Endothelial cell of umbilical vein (primary cell): ENCODE data around the gene CCSAP. TPM values are rescaled to one million over a fixed set of nuclear protein-coding genes. Genes with fewer than 3 reads are reported as not detected.

ENCODE experiments used
- BruUV-seq: library from RNA; stranded (reverse); fragments of 400-500 nt; replicated peaks from 2 replicates; lab custom pipeline; 2021; lab: Mats Ljungman, UMichigan
- CTCF ChIA-PET: fragments of 300-600, 350-600 bp; sonication (Branson Sonifier 250); formaldehyde crosslinking; loops from one replicate; lab custom pipeline; 2021; ENCODE audit warnings: antibody characterized with exemption, inconsistent platforms; lab: Charles Lee
- POLR2A ChIA-PET: fragments of 300-600, 350-600 bp; sonication (Branson Sonifier 250); formaldehyde crosslinking; loops from one replicate; lab custom pipeline; 2021; ENCODE audit warnings: antibody characterized with exemption, inconsistent platforms; lab: Charles Lee
- DNase-seq: peaks from one replicate; pipeline ENCODE4 v3.0.0-alpha.2; 2011; ENCODE audit warnings: low read depth, low spot score
- FAIRE-seq: peaks from 2 replicates; lab custom pipeline; 2011; peaks lifted over from hg19 to GRCh38; lab: Jason Lieb, UNC
- H2AFZ ChIP-seq: 2 replicates; pipeline ENCODE4 v1.6.0; 2012; ENCODE audit warnings: low read depth, low read length, control low read depth, inconsistent platforms
- H3K27ac ChIP-seq: 2 replicates; pipeline ENCODE4 v1.5.1; 2011; ENCODE audit warnings: low read depth, mild to moderate bottlenecking, control low read depth, low read length, moderate library complexity; ENCODE audit not compliant: insufficient read depth
- H3K27me3 ChIP-seq, 2 experiments: 2 replicates each; pipeline versions ENCODE4 v1.6.0 to v1.6.1; 2011; ENCODE audit warnings: low read length in 2 of 2, mixed read lengths in 1 of 2; ENCODE audit not compliant: control insufficient read depth in 2 of 2, insufficient read depth in 2 of 2
- H3K36me3 ChIP-seq, 2 experiments: 2 replicates in 1 of 2; 3 replicates in 1 of 2; pipeline ENCODE4 v1.5.1; 2011; ENCODE audit warnings: low read length in 2 of 2, mild to moderate bottlenecking in 1 of 2, moderate library complexity in 1 of 2; ENCODE audit not compliant: control insufficient read depth in 2 of 2, insufficient read depth in 2 of 2; ENCODE audit errors: extremely low read depth in 1 of 2
- H3K4me1 ChIP-seq: 3 replicates; pipeline ENCODE4 v1.5.1; 2011; ENCODE audit warnings: mild to moderate bottlenecking, low read length; ENCODE audit not compliant: control insufficient read depth, insufficient read depth; ENCODE audit errors: extremely low read depth
- H3K4me2 ChIP-seq: 2 replicates; pipeline ENCODE4 v1.6.1; 2011; ENCODE audit warnings: low read length, control low read depth, mixed read lengths; ENCODE audit not compliant: insufficient read depth
- H3K4me3 ChIP-seq, 3 experiments: fragments of 200-600 bp in 1 of 3; sonication (generic), shearing (Covaris generic) in 1 of 3; replicated peaks in 1 of 3; 2 replicates each; pipeline ENCODE4 v1.5.1; 2011 to 2016; ENCODE audit warnings: control low read depth in 3 of 3, low read length in 3 of 3, mild to moderate bottlenecking in 2 of 3, inconsistent platforms in 1 of 3, low read depth in 1 of 3, moderate library complexity in 1 of 3; ENCODE audit not compliant: insufficient read depth in 1 of 3
- H3K79me2 ChIP-seq: 2 replicates; pipeline ENCODE4 v1.6.0; 2012; ENCODE audit warnings: low read length, inconsistent platforms; ENCODE audit not compliant: control insufficient read depth, insufficient read depth
- H3K9ac ChIP-seq: replicated peaks from 2 replicates; pipeline ENCODE3; 2011; ENCODE audit warnings: low read length, control low read depth; ENCODE audit not compliant: insufficient read depth; ENCODE audit errors: extremely low read depth
- H3K9me1 ChIP-seq: replicated peaks from 3 replicates; pipeline ENCODE4 v1.6.0; 2011; ENCODE audit warnings: mild to moderate bottlenecking, low read length; ENCODE audit not compliant: control insufficient read depth, insufficient read depth; ENCODE audit errors: extremely low read depth
- H3K9me3 ChIP-seq: replicated peaks from 2 replicates; pipeline ENCODE4 v1.5.1; 2012; ENCODE audit warnings: low read length, inconsistent platforms; ENCODE audit not compliant: control insufficient read depth, insufficient read depth
- H4K20me1 ChIP-seq: replicated peaks from 2 replicates; pipeline ENCODE3; 2011; ENCODE audit warnings: mild to moderate bottlenecking, low read length; ENCODE audit not compliant: control insufficient read depth, insufficient read depth; ENCODE audit errors: extremely low read depth
- CTCF ChIP-seq, 2 donors: IDR thresholded peaks; 1 replicate in 1 of 2; 2 replicates in 1 of 2; pipeline ENCODE4 v1.5.1; 2011; ENCODE audit warnings: low read length in 2 of 2, mild to moderate bottlenecking in 2 of 2, moderate library complexity in 2 of 2, control low read depth in 1 of 2, inconsistent platforms in 1 of 2, low read depth in 1 of 2; ENCODE audit not compliant: insufficient read depth in 1 of 2; ENCODE audit errors: extremely low read depth in 1 of 2
- EZH2 ChIP-seq: IDR thresholded peaks from 2 replicates; pipeline ENCODE4 v1.6.1; 2012; ENCODE audit warnings: borderline replicate concordance, low read depth, mild to moderate bottlenecking, moderate library complexity, low read length, inconsistent platforms; ENCODE audit not compliant: severe bottlenecking
- FOS ChIP-seq: IDR thresholded peaks from 2 replicates; pipeline ENCODE4 v1.6.1; 2011; ENCODE audit warnings: mild to moderate bottlenecking, low read length, moderate library complexity, borderline replicate concordance; ENCODE audit not compliant: insufficient read depth
- GATA2 ChIP-seq: IDR thresholded peaks from 2 replicates; pipeline ENCODE4 v1.7.0; 2011; ENCODE audit warnings: low read depth, mild to moderate bottlenecking, moderate library complexity, mixed read lengths, low read length; ENCODE audit not compliant: insufficient read length, insufficient read depth
- JUN ChIP-seq: IDR thresholded peaks from 2 replicates; pipeline ENCODE4 v1.6.1; 2011; ENCODE audit warnings: borderline replicate concordance, low read depth; ENCODE audit not compliant: insufficient read length, insufficient read depth
- MAX ChIP-seq: IDR thresholded peaks from 2 replicates; pipeline ENCODE4 v1.6.1; 2011; ENCODE audit not compliant: insufficient read depth, insufficient read length
- MYC ChIP-seq: IDR thresholded peaks from one replicate; pipeline ENCODE4 v1.6.1; 2011; ENCODE audit warnings: mild to moderate bottlenecking, low read depth, low read length
- POLR2A ChIP-seq: IDR thresholded peaks from 2 replicates; pipeline ENCODE4 v1.6.1; 2012; ENCODE audit warnings: low read depth, mild to moderate bottlenecking, control low read depth, low read length
- POLR2AphosphoS5 ChIP-seq: IDR thresholded peaks from 2 replicates; pipeline ENCODE4 v1.6.1; 2012; ENCODE audit warnings: low read depth, mild to moderate bottlenecking, control low read depth, low read length, moderate library complexity; ENCODE audit not compliant: insufficient read depth
- dilution Hi-C: fragments of 300-500 bp; cut with MboI; formaldehyde crosslinking; loops from one replicate; pipeline ENCODE4 v1.15.0; 2019; ENCODE audit warnings: low sequenced_read_pairs; ENCODE audit not compliant: extremely low pct_ligation_motif_present
- intact Hi-C: fragments of 100-400 bp; cut with micrococcal nuclease; formaldehyde crosslinking; loops from one replicate; pipeline ENCODE4 v1.10.0; 2022
- polyA plus RNA-seq, 4 experiments: library from polyadenylated mRNA; depleted of rRNA in 3 of 4; stranded (reverse) in 3 of 4; unstranded in 1 of 4; fragments of >200 nt; gene quantifications; 2 replicates each; pipeline versions ENCODE4 v1.2.1 to v1.2.3, GENCODE V29; 2011 to 2012; ENCODE audit warnings: missing spikeins in 1 of 4
- total RNA-seq: library from RNA; stranded (reverse); gene quantifications from 2 replicates; pipeline ENCODE4 v1.2.3, GENCODE V29; 2021

CCSAP gene
- total and polyA plus RNA-seq, 2 donors (not counting 3 experiments of a cell fraction or from before 2014, with no cell fraction given), result 1.3 to 5.7 TPM

- FAIRE-seq (peak; percentile 67), DNase-seq (no peak)
- H3K79me2 ChIP-seq, result peaks cover 53% of the 10 kb centered on the region
- no TSS peak for BruUV-seq
- intact Hi-C loops (loop anchor here (5.0 kb wide), 1 partner anchor 235 kb away; the partner anchor contains the start of gene NUP133), dilution Hi-C loops (no loop called here)
- no peaks in the 10 kb centered on the region for H3K27me3 ChIP-seq
- H3K9me3 ChIP-seq, result no peaks in the 10 kb centered on the region
- peak overlapping the region; percentile 50 for H3K9ac ChIP-seq
- H3K4me2 ChIP-seq, result peak overlapping the region; percentile 82
- H3K36me3 ChIP-seq, result no peaks in the 10 kb centered on the region
- ChIA-PET CTCF (interaction anchor here (1.0 to 1.9 kb wide), 6 partner anchors 10 to 209 kb away, joined by 3 to 7 read pairs (median 3); partner anchors contain the start of gene CCSAP), POLR2A (no interaction called here)
- H3K4me3 ChIP-seq, result peak overlapping the region; percentile 57 to 93 (median 85)
- no peak overlapping the region for H3K27ac ChIP-seq
- H3K9me1 ChIP-seq, result no peaks in the 10 kb centered on the region
- TF ChIP-seq EZH2, result no peak
- no peak for TF ChIP-seq POLR2AphosphoS5
- TF ChIP-seq FOS, result no peak
- TF ChIP-seq POLR2A, result no peak
- no peak for TF ChIP-seq MAX
- no peak for TF ChIP-seq JUN
- TF ChIP-seq MYC, result no peak
- TF ChIP-seq CTCF (IDR thresholded peaks at IDR 0.05; ENCODE audit: extremely low read depth in 1 of 2, insufficient read depth in 1 of 2, low read depth in 1 of 2, low read length in 2 of 2), result no peak
- TF ChIP-seq GATA2, result no peak
- H2AFZ ChIP-seq, result no peak overlapping the region
- no peaks in the 10 kb centered on the region for H4K20me1 ChIP-seq
- peaks cover 10% of the 10 kb centered on the region for H3K4me1 ChIP-seq
Measured at GRCh38 chr1:229272164-229273158, 70.4 kb downstream of the CCSAP start.
